Measurements from ENCODE around the gene EIF3B. TPM values are rescaled to one million over a fixed set of nuclear protein-coding genes. Genes with fewer than 3 reads are reported as not detected.
"Not testable (repeated sequence)": the region's sequence is repeated elsewhere in the genome, so short reads cannot be mapped to it uniquely, and the experiment has no call there.

EIF3B gene
- total RNA-seq, 2 experiments from 2014 or later: 166 to 167 TPM

- H3K36me3 ChIP-seq (ENCODE audit: insufficient read depth, low read length): no peaks in the 10 kb centered on the region
- H3K27ac Mint-ChIP-seq: no peak overlapping the region
- no peaks in the 10 kb centered on the region for H3K9me3 Mint-ChIP-seq
- ChIA-PET CTCF (no interaction called here), POLR2A (no interaction called here)
- H3K4me3 Mint-ChIP-seq: no peak overlapping the region
- H3K4me1 ChIP-seq (ENCODE audit: insufficient read depth, low read length): no peaks in the 10 kb centered on the region
- ATAC-seq (ENCODE audit: poor library complexity) (no peak), DNase-seq (no peak)
- H3K4me3 ChIP-seq (ENCODE audit: low read length): no peak overlapping the region
- no peaks in the 10 kb centered on the region for H3K36me3 Mint-ChIP-seq (ENCODE audit: low read depth)
- TF ChIP-seq, protein P1, sequence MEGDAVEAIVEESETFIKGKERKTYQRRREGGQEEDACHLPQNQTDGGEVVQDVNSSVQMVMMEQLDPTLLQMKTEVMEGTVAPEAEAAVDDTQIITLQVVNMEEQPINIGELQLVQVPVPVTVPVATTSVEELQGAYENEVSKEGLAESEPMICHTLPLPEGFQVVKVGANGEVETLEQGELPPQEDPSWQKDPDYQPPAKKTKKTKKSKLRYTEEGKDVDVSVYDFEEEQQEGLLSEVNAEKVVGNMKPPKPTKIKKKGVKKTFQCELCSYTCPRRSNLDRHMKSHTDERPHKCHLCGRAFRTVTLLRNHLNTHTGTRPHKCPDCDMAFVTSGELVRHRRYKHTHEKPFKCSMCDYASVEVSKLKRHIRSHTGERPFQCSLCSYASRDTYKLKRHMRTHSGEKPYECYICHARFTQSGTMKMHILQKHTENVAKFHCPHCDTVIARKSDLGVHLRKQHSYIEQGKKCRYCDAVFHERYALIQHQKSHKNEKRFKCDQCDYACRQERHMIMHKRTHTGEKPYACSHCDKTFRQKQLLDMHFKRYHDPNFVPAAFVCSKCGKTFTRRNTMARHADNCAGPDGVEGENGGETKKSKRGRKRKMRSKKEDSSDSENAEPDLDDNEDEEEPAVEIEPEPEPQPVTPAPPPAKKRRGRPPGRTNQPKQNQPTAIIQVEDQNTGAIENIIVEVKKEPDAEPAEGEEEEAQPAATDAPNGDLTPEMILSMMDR (IDR thresholded peaks at IDR 0.05): no peak
- intact Hi-C loops (cut with DNase I, micrococcal nuclease): no loop called here
- H3K9me3 ChIP-seq (ENCODE audit: control insufficient read depth in 1 of 2, insufficient read depth in 1 of 2, low read length in 2 of 2): peaks cover 0 to 5% of the 10 kb centered on the region in 2 experiments
- no peak overlapping the region for H3K27ac ChIP-seq (ENCODE audit: low read depth in 1 of 2, low read length in 2 of 2)
- H3K27me3 Mint-ChIP-seq: no peaks in the 10 kb centered on the region
- H3K4me1 Mint-ChIP-seq (ENCODE audit: low read depth): no peaks in the 10 kb centered on the region
- H3K27me3 ChIP-seq (ENCODE audit: control insufficient read depth in 1 of 2, insufficient read depth in 2 of 2, low read length in 2 of 2): no peaks in the 10 kb centered on the region
These were observed 33.4 kb downstream of the EIF3B start for GRCh38 chr7:2387897-2388636.

- H3K36me3 Mint-ChIP-seq (ENCODE audit: low read depth): no peaks in the 10 kb centered on the region
- Histone ChIP-seq H3K4me1 (ENCODE audit: insufficient read depth, low read length) (no peaks in the 10 kb centered on the region), H3K4me3 (ENCODE audit: low read length) (no peak overlapping the region), H3K9me3 (ENCODE audit: control insufficient read depth in 1 of 2, insufficient read depth in 1 of 2, low read length in 2 of 2) (peaks cover 0 to 5% of the 10 kb centered on the region in 2 experiments), H3K27me3 (ENCODE audit: control insufficient read depth in 1 of 2, insufficient read depth in 2 of 2, low read length in 2 of 2) (no peaks in the 10 kb centered on the region), H3K36me3 (ENCODE audit: insufficient read depth, low read length) (no peaks in the 10 kb centered on the region), H3K27ac (ENCODE audit: low read depth in 1 of 2, low read length in 2 of 2) (no peak overlapping the region)
- DNase-seq (no peak), ATAC-seq (ENCODE audit: poor library complexity) (no peak)
- CTCF ChIA-PET: no interaction called here
- H3K4me1 Mint-ChIP-seq (ENCODE audit: low read depth): no peaks in the 10 kb centered on the region
- POLR2A ChIA-PET: no interaction called here
- no peaks in the 10 kb centered on the region for H3K9me3 Mint-ChIP-seq
- TF ChIP-seq, protein P1 (IDR thresholded peaks at IDR 0.05): no peak
- H3K4me3 Mint-ChIP-seq: no peak overlapping the region
- intact Hi-C loops (cut with DNase I, micrococcal nuclease): no loop called here
- no peaks in the 10 kb centered on the region for H3K27me3 Mint-ChIP-seq
- no peak overlapping the region for H3K27ac Mint-ChIP-seq
These were observed 34.0 kb downstream of the EIF3B start for GRCh38 chr7:2388637-2388954.

DNA sequence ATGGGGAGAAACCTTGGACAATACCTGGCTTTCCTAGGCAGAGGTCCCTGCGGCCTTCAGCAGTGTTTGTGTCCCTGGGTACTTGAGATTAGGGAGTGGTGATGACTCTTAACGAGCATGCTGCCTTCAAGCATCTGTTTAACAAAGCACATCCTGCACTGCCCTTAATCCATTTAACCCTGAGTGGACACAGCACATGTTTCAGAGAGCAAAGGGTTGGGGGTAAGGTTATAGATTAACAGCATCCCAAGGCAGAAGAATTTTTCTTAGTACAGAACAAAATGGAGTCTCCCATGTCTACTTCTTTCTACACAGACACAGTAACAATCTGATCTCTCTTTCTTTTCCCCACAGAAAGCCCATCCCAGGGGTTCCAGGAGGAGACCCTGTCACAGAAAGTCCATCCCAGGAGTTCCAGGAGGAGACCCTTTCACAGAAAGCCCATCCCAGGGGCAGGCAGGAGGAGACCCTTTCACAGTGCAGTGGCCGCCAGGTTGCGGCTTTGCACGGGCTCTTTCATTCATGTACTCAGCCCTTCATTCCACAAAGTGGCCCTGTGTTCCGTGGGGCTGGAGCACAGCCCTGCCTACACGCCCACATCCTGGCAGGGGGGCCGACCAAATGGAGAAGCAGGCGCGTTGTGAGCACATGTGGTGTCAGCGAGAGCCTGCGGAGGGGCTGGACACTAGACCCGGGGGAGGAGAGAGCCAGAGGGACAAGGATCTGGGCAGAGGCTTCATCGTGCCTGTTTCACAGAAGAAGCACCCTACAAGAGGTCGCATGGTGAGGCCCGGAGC is 35.6 kb downstream of the EIF3B start:
- H3K9me3 ChIP-seq (ENCODE audit: control insufficient read depth in 1 of 2, insufficient read depth in 1 of 2, low read length in 2 of 2); H3K27me3 Mint-ChIP-seq; H3K9me3 Mint-ChIP-seq; H3K4me3 Mint-ChIP-seq; H3K4me1 Mint-ChIP-seq (ENCODE audit: low read depth); CTCF ChIA-PET; H3K4me3 ChIP-seq (ENCODE audit: low read length); POLR2A ChIA-PET; H3K36me3 ChIP-seq (ENCODE audit: insufficient read depth, low read length); H3K27me3 ChIP-seq (ENCODE audit: control insufficient read depth in 1 of 2, insufficient read depth in 2 of 2, low read length in 2 of 2); H3K27ac Mint-ChIP-seq; H3K4me1 ChIP-seq (ENCODE audit: insufficient read depth, low read length); DNase-seq; ATAC-seq (ENCODE audit: poor library complexity); H3K27ac ChIP-seq (ENCODE audit: low read depth in 1 of 2, low read length in 2 of 2); H3K36me3 Mint-ChIP-seq (ENCODE audit: low read depth): not testable (repeated sequence)
- intact Hi-C loops (cut with DNase I, micrococcal nuclease): loop anchor here in 1 of 2 experiments (5.0 kb wide), 1 partner anchor 293 kb away; no protein-coding TSS in a partner anchor

Data from CD4-positive, alpha-beta T cell (primary cell).